HepG2 (cell line): ENCODE data around the gene PRM2. TPM values are rescaled to one million over a fixed set of nuclear protein-coding genes. Genes with fewer than 3 reads are reported as not detected.

Experiments
- ADNP ChIP-seq: sonication (generic); formaldehyde crosslinking; IDR thresholded peaks from 2 replicates; pipeline ENCODE4 v1.4.0; 2020; ENCODE audit warnings: missing genetic modification reagents
- FOXC1 ChIP-seq: sonication (generic); formaldehyde crosslinking; IDR thresholded peaks from 2 replicates; pipeline ENCODE4 v1.8.0; 2022; ENCODE audit warnings: mild to moderate bottlenecking, missing genetic modification reagents, borderline replicate concordance
- KDM3A ChIP-seq: IDR thresholded peaks from 2 replicates; pipeline ENCODE4 v1.6.1; 2018; ENCODE audit warnings: low read depth, missing compliant biosample characterization
- LCORL ChIP-seq, 2 experiments: fragments of 450-650 bp in 1 of 2; sonication (generic) in 1 of 2; formaldehyde crosslinking in 1 of 2; IDR thresholded peaks; 2 replicates each; pipeline versions ENCODE4 v1.5.0 to v1.6.1; 2017 to 2020; ENCODE audit warnings: antibody characterized with exemption in 1 of 2, missing genetic modification reagents in 1 of 2
- MIXL1 ChIP-seq: IDR thresholded peaks from 2 replicates; pipeline ENCODE4 v1.6.1; 2016
- SP2 ChIP-seq: sonication (generic); formaldehyde crosslinking; IDR thresholded peaks from 2 replicates; pipeline ENCODE4 v1.5.1; 2020; ENCODE audit warnings: mild to moderate bottlenecking, missing genetic modification reagents
- ZNF33B ChIP-seq: sonication (generic); formaldehyde crosslinking; IDR thresholded peaks from 2 replicates; pipeline ENCODE4 v1.5.1; 2020; ENCODE audit warnings: mild to moderate bottlenecking, missing genetic modification reagents
- ZNF572 ChIP-seq: sonication (generic); formaldehyde crosslinking; IDR thresholded peaks from 2 replicates; pipeline ENCODE4 v1.5.1; 2020; ENCODE audit warnings: mild to moderate bottlenecking, missing genetic modification reagents
- ZNF850 ChIP-seq: sonication (generic); formaldehyde crosslinking; conservative IDR thresholded peaks from 2 replicates; pipeline ENCODE4 v1.9.0; 2021; ENCODE audit warnings: mild to moderate bottlenecking, missing genetic modification reagents
- polyA plus RNA-seq, 8 experiments: library from polyadenylated mRNA; depleted of rRNA in 3 of 8; stranded (reverse) in 7 of 8; unstranded in 1 of 8; fragments of >200 nt; fragmentation: Illumina TruSeq in 4 of 8; extraction: Trizol in 4 of 8; gene quantifications; 2 replicates each; pipeline versions ENCODE4 v1.2.1 to v1.2.3, GENCODE V29; 2011 to 2016; ENCODE audit warnings: low read depth in 4 of 8, missing spikeins in 1 of 8, mixed read lengths in 1 of 8; ENCODE audit not compliant: insufficient read depth in 1 of 8
- total RNA-seq, 5 experiments: library from RNA; depleted of rRNA; stranded (reverse); fragments of >200 nt; fragmentation: Illumina TruSeq; extraction: Trizol; gene quantifications; 2 replicates each; pipeline ENCODE4 v1.2.3, GENCODE V29; 2016; ENCODE audit warnings: low read depth in 1 of 5
- TF ChIP-seq, protein P1 (sequence below): sonication (generic); formaldehyde crosslinking; IDR thresholded peaks from 2 replicates; pipeline ENCODE4 v1.4.0; 2020; ENCODE audit warnings: missing genetic modification reagents
- TF ChIP-seq, protein P2 (sequence below): sonication (generic); formaldehyde crosslinking; IDR thresholded peaks from 2 replicates; pipeline ENCODE4 v1.5.0; 2020; ENCODE audit warnings: missing genetic modification reagents, mild to moderate bottlenecking, borderline replicate concordance
- TF ChIP-seq, protein P3 (sequence below): sonication (generic); formaldehyde crosslinking; IDR thresholded peaks from 2 replicates; pipeline ENCODE4 v1.8.0; 2022; ENCODE audit warnings: missing genetic modification reagents, mild to moderate bottlenecking, inconsistent platforms, borderline replicate concordance
- TF ChIP-seq, protein P4 (sequence below): sonication (generic); formaldehyde crosslinking; IDR thresholded peaks from one replicate; pipeline ENCODE4 v1.5.1; 2020; ENCODE audit warnings: mild to moderate bottlenecking, missing genetic modification reagents; ENCODE audit errors: not compliant biosample characterization

Gene PRM2
- total and polyA plus RNA-seq, 2 of the 13 experiments (the other 11 are each of a cell fraction or from before 2014, with no cell fraction given): 0.54 TPM; not detected in 1

DNA sequence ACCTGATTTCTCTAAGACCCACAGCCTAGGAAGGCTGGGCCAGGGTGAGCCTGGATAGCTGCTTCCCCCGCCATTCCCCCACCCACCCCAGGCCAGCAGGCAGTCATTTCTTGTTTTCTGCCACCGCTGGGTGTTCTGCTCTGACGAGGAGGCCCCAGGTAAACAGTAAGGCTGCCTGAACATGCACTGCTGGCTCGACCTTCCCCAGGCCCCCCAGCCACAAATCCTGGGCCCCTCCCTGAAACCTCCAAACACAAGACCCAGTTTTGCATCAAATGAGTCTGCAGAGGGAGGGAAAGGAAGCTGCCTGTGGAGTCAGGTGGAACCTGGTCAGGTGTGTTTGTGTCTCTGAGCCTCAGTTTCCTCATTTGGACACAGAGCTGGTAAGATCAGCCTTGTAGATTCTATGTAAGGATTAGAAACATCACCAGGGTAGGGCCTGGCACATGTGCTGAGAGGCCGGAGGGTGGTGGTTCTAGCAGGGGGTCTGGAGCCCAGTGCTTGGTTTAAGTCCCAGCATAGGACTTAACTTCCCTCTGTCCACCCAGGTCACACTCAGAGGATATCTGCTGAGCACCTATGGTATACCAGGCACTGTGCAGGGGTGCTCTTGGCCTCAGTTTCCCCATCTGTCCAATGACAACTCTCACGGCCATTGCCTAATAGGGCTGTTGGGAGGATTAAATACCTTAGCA lies 23.7 kb upstream of the PRM2 start (continued):
- TF ChIP-seq ZNF572 (0 out of 2 replicates have a peak, but pooled peaks have one; percentile 43), LCORL (IDR thresholded peaks at IDR 0.05) (no peak), LCORL (CRISPR knock-in tag; IDR thresholded peaks at IDR 0.05) (0 out of 2 replicates have a peak, but pooled peaks have one; percentile 28), SP2 (no peak), ZNF33B (CRISPR knock-in tag) (peak; percentile 64; the same call in 1 of the 2 replicates), MIXL1 (CRISPR knock-in tag) (no peak), ZNF850 (CRISPR knock-in tag) (no peak), FOXC1 (0 out of 2 replicates have a peak, but pooled peaks have one; percentile 51), ADNP (no peak), KDM3A (CRISPR knock-in tag) (no peak)
- TF ChIP-seq, protein P1, sequence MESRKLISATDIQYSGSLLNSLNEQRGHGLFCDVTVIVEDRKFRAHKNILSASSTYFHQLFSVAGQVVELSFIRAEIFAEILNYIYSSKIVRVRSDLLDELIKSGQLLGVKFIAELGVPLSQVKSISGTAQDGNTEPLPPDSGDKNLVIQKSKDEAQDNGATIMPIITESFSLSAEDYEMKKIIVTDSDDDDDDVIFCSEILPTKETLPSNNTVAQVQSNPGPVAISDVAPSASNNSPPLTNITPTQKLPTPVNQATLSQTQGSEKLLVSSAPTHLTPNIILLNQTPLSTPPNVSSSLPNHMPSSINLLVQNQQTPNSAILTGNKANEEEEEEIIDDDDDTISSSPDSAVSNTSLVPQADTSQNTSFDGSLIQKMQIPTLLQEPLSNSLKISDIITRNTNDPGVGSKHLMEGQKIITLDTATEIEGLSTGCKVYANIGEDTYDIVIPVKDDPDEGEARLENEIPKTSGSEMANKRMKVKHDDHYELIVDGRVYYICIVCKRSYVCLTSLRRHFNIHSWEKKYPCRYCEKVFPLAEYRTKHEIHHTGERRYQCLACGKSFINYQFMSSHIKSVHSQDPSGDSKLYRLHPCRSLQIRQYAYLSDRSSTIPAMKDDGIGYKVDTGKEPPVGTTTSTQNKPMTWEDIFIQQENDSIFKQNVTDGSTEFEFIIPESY (CRISPR knock-in tag): peak; percentile 9; the same call in 1 of the 2 replicates
- TF ChIP-seq, protein P2, sequence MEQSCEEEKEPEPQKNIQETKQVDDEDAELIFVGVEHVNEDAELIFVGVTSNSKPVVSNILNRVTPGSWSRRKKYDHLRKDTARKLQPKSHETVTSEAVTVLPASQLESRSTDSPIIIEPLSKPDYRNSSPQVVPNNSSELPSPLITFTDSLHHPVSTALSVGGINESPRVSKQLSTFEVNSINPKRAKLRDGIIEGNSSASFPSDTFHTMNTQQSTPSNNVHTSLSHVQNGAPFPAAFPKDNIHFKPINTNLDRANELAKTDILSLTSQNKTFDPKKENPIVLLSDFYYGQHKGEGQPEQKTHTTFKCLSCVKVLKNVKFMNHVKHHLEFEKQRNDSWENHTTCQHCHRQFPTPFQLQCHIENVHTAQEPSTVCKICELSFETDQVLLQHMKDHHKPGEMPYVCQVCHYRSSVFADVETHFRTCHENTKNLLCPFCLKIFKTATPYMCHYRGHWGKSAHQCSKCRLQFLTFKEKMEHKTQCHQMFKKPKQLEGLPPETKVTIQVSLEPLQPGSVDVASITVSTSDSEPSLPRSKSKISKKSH (CRISPR knock-in tag): no peak
- TF ChIP-seq, protein P3, sequence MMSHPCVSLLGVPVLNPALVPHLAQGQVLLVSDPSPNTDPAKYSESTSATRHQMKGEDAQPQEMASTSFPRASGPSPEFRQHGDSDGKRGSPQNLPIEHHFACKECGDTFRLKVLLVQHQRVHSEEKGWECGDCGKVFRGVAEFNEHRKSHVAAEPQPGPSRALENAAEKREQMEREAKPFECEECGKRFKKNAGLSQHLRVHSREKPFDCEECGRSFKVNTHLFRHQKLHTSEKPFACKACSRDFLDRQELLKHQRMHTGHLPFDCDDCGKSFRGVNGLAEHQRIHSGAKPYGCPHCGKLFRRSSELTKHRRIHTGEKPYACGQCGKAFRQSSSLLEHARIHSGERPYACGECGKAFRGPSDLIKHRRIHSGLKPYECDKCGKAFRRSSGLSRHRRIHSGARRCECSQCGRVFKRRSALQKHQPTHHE: 0 out of 2 replicates have a peak, but pooled peaks have one; percentile 60
- TF ChIP-seq, protein P4, sequence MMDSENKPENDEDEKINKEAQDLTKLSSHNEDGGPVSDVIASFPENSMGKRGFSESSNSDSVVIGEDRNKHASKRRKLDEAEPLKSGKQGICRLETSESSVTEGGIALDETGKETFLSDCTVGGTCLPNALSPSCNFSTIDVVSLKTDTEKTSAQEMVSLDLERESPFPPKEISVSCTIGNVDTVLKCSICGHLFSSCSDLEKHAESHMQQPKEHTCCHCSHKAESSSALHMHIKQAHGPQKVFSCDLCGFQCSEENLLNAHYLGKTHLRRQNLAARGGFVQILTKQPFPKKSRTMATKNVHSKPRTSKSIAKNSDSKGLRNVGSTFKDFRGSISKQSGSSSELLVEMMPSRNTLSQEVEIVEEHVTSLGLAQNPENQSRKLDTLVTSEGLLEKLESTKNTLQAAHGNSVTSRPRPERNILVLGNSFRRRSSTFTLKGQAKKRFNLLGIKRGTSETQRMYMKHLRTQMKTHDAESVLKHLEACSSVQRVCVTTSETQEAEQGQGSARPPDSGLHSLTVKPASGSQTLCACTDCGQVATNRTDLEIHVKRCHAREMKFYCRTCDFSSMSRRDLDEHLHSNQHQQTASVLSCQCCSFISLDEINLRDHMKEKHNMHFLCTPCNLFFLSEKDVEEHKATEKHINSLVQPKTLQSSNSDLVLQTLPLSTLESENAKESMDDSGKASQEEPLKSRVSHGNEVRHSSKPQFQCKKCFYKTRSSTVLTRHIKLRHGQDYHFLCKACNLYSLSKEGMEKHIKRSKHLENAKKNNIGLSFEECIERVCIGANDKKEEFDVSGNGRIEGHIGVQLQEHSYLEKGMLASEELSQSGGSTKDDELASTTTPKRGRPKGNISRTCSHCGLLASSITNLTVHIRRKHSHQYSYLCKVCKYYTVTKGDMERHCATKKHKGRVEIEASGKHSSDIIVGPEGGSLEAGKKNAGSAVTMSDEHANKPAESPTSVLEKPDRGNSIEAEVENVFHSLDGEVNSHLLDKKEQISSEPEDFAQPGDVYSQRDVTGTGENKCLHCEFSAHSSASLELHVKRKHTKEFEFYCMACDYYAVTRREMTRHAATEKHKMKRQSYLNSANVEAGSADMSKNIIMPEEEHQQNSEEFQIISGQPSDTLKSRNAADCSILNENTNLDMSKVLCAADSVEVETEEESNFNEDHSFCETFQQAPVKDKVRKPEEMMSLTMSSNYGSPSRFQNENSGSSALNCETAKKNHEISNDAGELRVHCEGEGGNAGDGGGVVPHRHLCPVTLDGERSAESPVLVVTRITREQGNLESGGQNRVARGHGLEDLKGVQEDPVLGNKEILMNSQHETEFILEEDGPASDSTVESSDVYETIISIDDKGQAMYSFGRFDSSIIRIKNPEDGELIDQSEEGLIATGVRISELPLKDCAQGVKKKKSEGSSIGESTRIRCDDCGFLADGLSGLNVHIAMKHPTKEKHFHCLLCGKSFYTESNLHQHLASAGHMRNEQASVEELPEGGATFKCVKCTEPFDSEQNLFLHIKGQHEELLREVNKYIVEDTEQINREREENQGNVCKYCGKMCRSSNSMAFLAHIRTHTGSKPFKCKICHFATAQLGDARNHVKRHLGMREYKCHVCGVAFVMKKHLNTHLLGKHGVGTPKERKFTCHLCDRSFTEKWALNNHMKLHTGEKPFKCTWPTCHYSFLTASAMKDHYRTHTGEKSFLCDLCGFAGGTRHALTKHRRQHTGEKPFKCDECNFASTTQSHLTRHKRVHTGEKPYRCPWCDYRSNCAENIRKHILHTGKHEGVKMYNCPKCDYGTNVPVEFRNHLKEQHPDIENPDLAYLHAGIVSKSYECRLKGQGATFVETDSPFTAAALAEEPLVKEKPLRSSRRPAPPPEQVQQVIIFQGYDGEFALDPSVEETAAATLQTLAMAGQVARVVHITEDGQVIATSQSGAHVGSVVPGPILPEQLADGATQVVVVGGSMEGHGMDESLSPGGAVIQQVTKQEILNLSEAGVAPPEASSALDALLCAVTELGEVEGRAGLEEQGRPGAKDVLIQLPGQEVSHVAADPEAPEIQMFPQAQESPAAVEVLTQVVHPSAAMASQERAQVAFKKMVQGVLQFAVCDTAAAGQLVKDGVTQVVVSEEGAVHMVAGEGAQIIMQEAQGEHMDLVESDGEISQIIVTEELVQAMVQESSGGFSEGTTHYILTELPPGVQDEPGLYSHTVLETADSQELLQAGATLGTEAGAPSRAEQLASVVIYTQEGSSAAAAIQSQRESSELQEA (CRISPR knock-in tag): peak; percentile 50
